CD4-positive, alpha-beta T cell treated with Interleukin-6 at 100 ng/mL for 8 hours (primary cell): ENCODE results near the gene DGKD.

Source experiments
- DNase-seq: peaks from one replicate; pipeline ENCODE4 v3.0.0-alpha.2; 2020; ENCODE audit warnings: mixed read lengths, low spot score

DGKD gene

GRCh38 chr2:233338812-233339368, 15.4 kb upstream of the DGKD start:
- DNase-seq: no peak

- DNase-seq: no peak
Measured at GRCh38 chr2:233339427-233339826, 14.9 kb upstream of the DGKD start.

GRCh38 chr2:233341296-233341695, 13.0 kb upstream of the DGKD start:
- DNase-seq: no peak

- no peak for DNase-seq
Measured at GRCh38 chr2:233342301-233342700, 12.0 kb upstream of the DGKD start.

- DNase-seq: no peak
Measured at GRCh38 chr2:233343171-233343705, 11.1 kb upstream of the DGKD start.

- DNase-seq: no peak
Measured at GRCh38 chr2:233346376-233346775, 7.9 kb upstream of the DGKD start.

GRCh38 chr2:233346930-233347329, 7.4 kb upstream of the DGKD start:
- DNase-seq: no peak

- no peak for DNase-seq
Measured at GRCh38 chr2:233349005-233349998, 5.0 kb upstream of the DGKD start.

GRCh38 chr2:233350708-233351107, 3.6 kb upstream of the DGKD start:
- DNase-seq: peak; percentile 33

- no peak for DNase-seq
Measured at GRCh38 chr2:233351423-233351822, 2.9 kb upstream of the DGKD start.

GRCh38 chr2:233352141-233352842, 2.0 kb upstream of the DGKD start:
- no peak for DNase-seq

GRCh38 chr2:233353101-233353768, 1.1 kb upstream of the DGKD start:
- DNase-seq: no peak

GRCh38 chr2:233354500-233354924, 218 bp downstream of the DGKD start:
- no peak for DNase-seq

GRCh38 chr2:233354971-233355574, 779 bp downstream of the DGKD start:
- no peak for DNase-seq

- no peak for DNase-seq
Measured at GRCh38 chr2:233355916-233356315, 1.6 kb downstream of the DGKD start.

GRCh38 chr2:233356546-233357308, 2.4 kb downstream of the DGKD start:
- no peak for DNase-seq

GRCh38 chr2:233358335-233358734, 4.0 kb downstream of the DGKD start:
- DNase-seq: no peak

GRCh38 chr2:233358947-233359346, 4.7 kb downstream of the DGKD start:
- no peak for DNase-seq

- DNase-seq: no peak
Measured at GRCh38 chr2:233359823-233360222, 5.5 kb downstream of the DGKD start.

- DNase-seq: no peak
Measured at GRCh38 chr2:233360771-233361176, 6.5 kb downstream of the DGKD start.

GRCh38 chr2:233361297-233361696, 7.0 kb downstream of the DGKD start:
- no peak for DNase-seq
